ENCODE measurements around the gene PHLPP1. TPM values are rescaled to one million over a fixed set of nuclear protein-coding genes. Genes with fewer than 3 reads are reported as not detected.

The PHLPP1 gene
- total RNA-seq, 2 experiments from 2014 or later: 9.0 to 12.4 TPM

- ChIA-PET CTCF (ENCODE audit: unreplicated experiment) (no interaction called here), POLR2A (interaction anchor here (1.5 kb wide), 1 partner anchor 16 kb away, joined by 4 read pairs; no protein-coding TSS in a partner anchor)
- no TSS peak for BruUV-seq (replicated peaks)
- H3K27ac ChIP-seq (ENCODE audit: low read depth, low read length, poor library complexity, severe bottlenecking): no peak overlapping the region
- H4K20me1 ChIP-seq (ENCODE audit: insufficient read depth, low read length): no peaks in the 10 kb centered on the region
- H3K36me3 ChIP-seq (ENCODE audit: insufficient read depth, low read length): no peaks in the 10 kb centered on the region
- no peak for TF ChIP-seq CTCF (conservative IDR thresholded peaks at IDR 0.05; ENCODE audit: low read length)
- no peak for TF ChIP-seq EZH2phosphoT487 (IDR thresholded peaks at IDR 0.05; ENCODE audit: borderline replicate concordance, low read depth, low read length)
- H3K4me2 ChIP-seq (ENCODE audit: low read length): no peak overlapping the region
- no peaks in the 10 kb centered on the region for H3K4me1 ChIP-seq (ENCODE audit: insufficient read depth, low read length, poor library complexity, severe bottlenecking)
- no peaks in the 10 kb centered on the region for H3K9me2 ChIP-seq (ENCODE audit: insufficient read depth, low read length)
- H3K79me2 ChIP-seq (ENCODE audit: insufficient read depth, low read depth, low read length): no peaks in the 10 kb centered on the region
- no peak for DNase-seq (ENCODE audit: low spot score)
- intact Hi-C loops (cut with micrococcal nuclease; ENCODE audit: unreplicated experiment): no loop called here
- no peaks in the 10 kb centered on the region for H3K9me3 ChIP-seq (ENCODE audit: low read length)
- H3K4me3 ChIP-seq (ENCODE audit: low read depth, low read length, poor library complexity, severe bottlenecking): no peak overlapping the region
- H2AFZ ChIP-seq (ENCODE audit: low read length): no peak overlapping the region
Measured at GRCh38 chr18:62963507-62963906, 248.2 kb downstream of the PHLPP1 start.

DNA sequence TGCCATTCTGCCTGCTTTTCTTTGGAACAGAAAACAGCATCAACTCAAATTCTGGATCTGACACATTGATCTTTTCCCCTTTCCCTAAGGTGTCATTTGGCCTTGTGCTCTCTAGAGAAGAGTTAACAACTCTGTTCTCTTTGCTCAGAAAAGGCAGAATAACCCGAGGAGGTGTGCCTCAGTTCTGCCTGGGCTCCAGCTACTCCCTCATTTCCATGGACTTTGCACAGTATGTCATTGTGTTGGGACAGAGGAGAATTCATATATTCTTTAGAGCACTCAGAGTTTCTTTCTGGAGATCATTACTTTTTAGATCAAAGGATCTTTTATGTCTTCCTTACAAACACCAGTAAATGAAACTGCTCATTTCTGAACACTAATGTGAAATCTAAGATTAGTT lies 249.1 kb downstream of the PHLPP1 start:
- Histone ChIP-seq H3K9me2 (ENCODE audit: insufficient read depth, low read length) (no peaks in the 10 kb centered on the region), H3K4me3 (ENCODE audit: low read depth, low read length, poor library complexity, severe bottlenecking) (no peak overlapping the region), H3K79me2 (ENCODE audit: insufficient read depth, low read depth, low read length) (no peaks in the 10 kb centered on the region), H3K36me3 (ENCODE audit: insufficient read depth, low read length) (no peaks in the 10 kb centered on the region), H3K4me2 (ENCODE audit: low read length) (no peak overlapping the region), H3K27ac (ENCODE audit: low read depth, low read length, poor library complexity, severe bottlenecking) (no peak overlapping the region), H4K20me1 (ENCODE audit: insufficient read depth, low read length) (no peaks in the 10 kb centered on the region), H2AFZ (ENCODE audit: low read length) (no peak overlapping the region), H3K9me3 (ENCODE audit: low read length) (no peaks in the 10 kb centered on the region), H3K4me1 (ENCODE audit: insufficient read depth, low read length, poor library complexity, severe bottlenecking) (no peaks in the 10 kb centered on the region)
- ChIA-PET CTCF (ENCODE audit: unreplicated experiment) (no interaction called here), POLR2A (no interaction called here)
- no peak for DNase-seq (ENCODE audit: low spot score)
- intact Hi-C loops (cut with micrococcal nuclease; ENCODE audit: unreplicated experiment): no loop called here
- TF ChIP-seq EZH2phosphoT487 (IDR thresholded peaks at IDR 0.05; ENCODE audit: borderline replicate concordance, low read depth, low read length) (no peak), CTCF (conservative IDR thresholded peaks at IDR 0.05; ENCODE audit: low read length) (no peak)
- no TSS peak for BruUV-seq (replicated peaks)

GRCh38 chr18:62967089-62967488 lies 251.7 kb downstream of the PHLPP1 start:
- no TSS peak for BruUV-seq (replicated peaks)
- no peak overlapping the region for H3K4me2 ChIP-seq (ENCODE audit: low read length)
- ChIA-PET CTCF (ENCODE audit: unreplicated experiment) (no interaction called here), POLR2A (interaction anchor here (0.7 kb wide), 1 partner anchor 575 kb away, joined by 4 read pairs; no protein-coding TSS in a partner anchor)
- H3K4me3 ChIP-seq (ENCODE audit: low read depth, low read length, poor library complexity, severe bottlenecking): no peak overlapping the region
- DNase-seq (ENCODE audit: low spot score): no peak
- TF ChIP-seq EZH2phosphoT487 (IDR thresholded peaks at IDR 0.05; ENCODE audit: borderline replicate concordance, low read depth, low read length) (no peak), CTCF (conservative IDR thresholded peaks at IDR 0.05; ENCODE audit: low read length) (no peak)
- intact Hi-C loops (cut with micrococcal nuclease; ENCODE audit: unreplicated experiment): no loop called here
- no peak overlapping the region for H3K27ac ChIP-seq (ENCODE audit: low read depth, low read length, poor library complexity, severe bottlenecking)
- H4K20me1 ChIP-seq (ENCODE audit: insufficient read depth, low read length): no peaks in the 10 kb centered on the region
- H2AFZ ChIP-seq (ENCODE audit: low read length): no peak overlapping the region
- no peaks in the 10 kb centered on the region for H3K9me2 ChIP-seq (ENCODE audit: insufficient read depth, low read length)
- no peaks in the 10 kb centered on the region for H3K9me3 ChIP-seq (ENCODE audit: low read length)
- H3K36me3 ChIP-seq (ENCODE audit: insufficient read depth, low read length): no peaks in the 10 kb centered on the region
- H3K4me1 ChIP-seq (ENCODE audit: insufficient read depth, low read length, poor library complexity, severe bottlenecking): no peaks in the 10 kb centered on the region
- H3K79me2 ChIP-seq (ENCODE audit: insufficient read depth, low read depth, low read length): no peaks in the 10 kb centered on the region

Data from OCI-LY7 (cell line).